ENCODE results near the gene ZNF76. TPM values are rescaled to one million over a fixed set of nuclear protein-coding genes. Genes with fewer than 3 reads are reported as not detected.

Gene ZNF76
- total and polyA plus RNA-seq, 2 of the 13 experiments (the other 11 are each of a cell fraction or from before 2014, with no cell fraction given): 13.2 to 26.4 TPM

DNA sequence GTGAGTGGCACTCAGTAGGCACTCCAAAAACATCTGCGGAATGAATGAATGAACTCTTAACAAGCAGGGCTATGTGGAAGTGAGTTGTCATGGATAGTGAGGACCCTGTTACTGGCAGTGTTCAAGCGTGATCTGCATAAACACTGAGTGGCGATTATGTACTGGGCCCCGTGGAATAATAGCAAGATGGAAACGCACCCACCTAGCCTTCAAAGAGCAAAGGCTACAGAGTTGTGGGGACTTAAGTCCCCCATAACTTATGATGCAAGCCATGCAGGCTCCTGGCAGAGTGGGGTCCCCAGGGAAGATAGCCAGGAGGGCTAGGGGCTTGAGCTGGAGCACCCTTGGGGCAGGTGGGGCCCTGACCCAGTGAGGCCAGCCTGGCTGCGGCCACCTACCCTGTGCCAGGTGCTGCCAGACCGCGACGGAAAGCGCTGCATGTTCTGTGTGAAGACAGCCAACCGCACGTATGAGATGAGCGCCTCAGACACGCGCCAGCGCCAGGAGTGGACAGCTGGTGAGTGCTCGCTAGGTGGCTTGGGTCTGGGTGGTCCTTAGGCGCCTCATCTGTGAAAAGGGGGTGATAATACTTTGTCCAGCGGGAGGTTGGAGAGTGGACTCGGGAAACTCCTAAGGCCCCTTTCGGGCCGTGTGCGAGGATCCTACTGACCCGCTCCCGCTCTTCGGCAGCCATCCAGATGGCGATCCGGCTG is 58.1 kb downstream of the ZNF76 start (continued):
- TF ChIP-seq ZNF24 (IDR thresholded peaks at IDR 0.05) (no peak), RXRA (CRISPR knock-in tag; IDR thresholded peaks at IDR 0.05) (peak; percentile 45; the same call in 1 of the 2 replicates), ZNF335 (CRISPR knock-in tag; IDR thresholded peaks at IDR 0.05) (no peak), KLF13 (CRISPR knock-in tag; IDR thresholded peaks at IDR 0.05) (no peak), ZNF225 (CRISPR knock-in tag; IDR thresholded peaks at IDR 0.05) (peak; percentile 65; the same call in 1 of the 2 replicates), ZNF547 (CRISPR knock-in tag; IDR thresholded peaks at IDR 0.05) (no peak)
- TF ChIP-seq, protein P1, sequence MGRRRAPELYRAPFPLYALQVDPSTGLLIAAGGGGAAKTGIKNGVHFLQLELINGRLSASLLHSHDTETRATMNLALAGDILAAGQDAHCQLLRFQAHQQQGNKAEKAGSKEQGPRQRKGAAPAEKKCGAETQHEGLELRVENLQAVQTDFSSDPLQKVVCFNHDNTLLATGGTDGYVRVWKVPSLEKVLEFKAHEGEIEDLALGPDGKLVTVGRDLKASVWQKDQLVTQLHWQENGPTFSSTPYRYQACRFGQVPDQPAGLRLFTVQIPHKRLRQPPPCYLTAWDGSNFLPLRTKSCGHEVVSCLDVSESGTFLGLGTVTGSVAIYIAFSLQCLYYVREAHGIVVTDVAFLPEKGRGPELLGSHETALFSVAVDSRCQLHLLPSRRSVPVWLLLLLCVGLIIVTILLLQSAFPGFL (CRISPR knock-in tag; IDR thresholded peaks at IDR 0.05): 0 out of 2 replicates have a peak, but pooled peaks have one; percentile 25
- TF ChIP-seq, protein P2, sequence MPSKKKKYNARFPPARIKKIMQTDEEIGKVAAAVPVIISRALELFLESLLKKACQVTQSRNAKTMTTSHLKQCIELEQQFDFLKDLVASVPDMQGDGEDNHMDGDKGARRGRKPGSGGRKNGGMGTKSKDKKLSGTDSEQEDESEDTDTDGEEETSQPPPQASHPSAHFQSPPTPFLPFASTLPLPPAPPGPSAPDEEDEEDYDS (CRISPR knock-in tag; IDR thresholded peaks at IDR 0.05): no peak
- TF ChIP-seq, protein P3, sequence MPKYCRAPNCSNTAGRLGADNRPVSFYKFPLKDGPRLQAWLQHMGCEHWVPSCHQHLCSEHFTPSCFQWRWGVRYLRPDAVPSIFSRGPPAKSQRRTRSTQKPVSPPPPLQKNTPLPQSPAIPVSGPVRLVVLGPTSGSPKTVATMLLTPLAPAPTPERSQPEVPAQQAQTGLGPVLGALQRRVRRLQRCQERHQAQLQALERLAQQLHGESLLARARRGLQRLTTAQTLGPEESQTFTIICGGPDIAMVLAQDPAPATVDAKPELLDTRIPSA (CRISPR knock-in tag; IDR thresholded peaks at IDR 0.05; ENCODE audit: borderline replicate concordance): peak; percentile 16; the same call in 1 of the 2 replicates
- TF ChIP-seq, protein P4, sequence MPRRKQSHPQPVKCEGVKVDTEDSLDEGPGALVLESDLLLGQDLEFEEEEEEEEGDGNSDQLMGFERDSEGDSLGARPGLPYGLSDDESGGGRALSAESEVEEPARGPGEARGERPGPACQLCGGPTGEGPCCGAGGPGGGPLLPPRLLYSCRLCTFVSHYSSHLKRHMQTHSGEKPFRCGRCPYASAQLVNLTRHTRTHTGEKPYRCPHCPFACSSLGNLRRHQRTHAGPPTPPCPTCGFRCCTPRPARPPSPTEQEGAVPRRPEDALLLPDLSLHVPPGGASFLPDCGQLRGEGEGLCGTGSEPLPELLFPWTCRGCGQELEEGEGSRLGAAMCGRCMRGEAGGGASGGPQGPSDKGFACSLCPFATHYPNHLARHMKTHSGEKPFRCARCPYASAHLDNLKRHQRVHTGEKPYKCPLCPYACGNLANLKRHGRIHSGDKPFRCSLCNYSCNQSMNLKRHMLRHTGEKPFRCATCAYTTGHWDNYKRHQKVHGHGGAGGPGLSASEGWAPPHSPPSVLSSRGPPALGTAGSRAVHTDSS (CRISPR knock-in tag; conservative IDR thresholded peaks at IDR 0.05): no peak
- TF ChIP-seq, protein P5, sequence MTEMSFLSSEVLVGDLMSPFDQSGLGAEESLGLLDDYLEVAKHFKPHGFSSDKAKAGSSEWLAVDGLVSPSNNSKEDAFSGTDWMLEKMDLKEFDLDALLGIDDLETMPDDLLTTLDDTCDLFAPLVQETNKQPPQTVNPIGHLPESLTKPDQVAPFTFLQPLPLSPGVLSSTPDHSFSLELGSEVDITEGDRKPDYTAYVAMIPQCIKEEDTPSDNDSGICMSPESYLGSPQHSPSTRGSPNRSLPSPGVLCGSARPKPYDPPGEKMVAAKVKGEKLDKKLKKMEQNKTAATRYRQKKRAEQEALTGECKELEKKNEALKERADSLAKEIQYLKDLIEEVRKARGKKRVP (CRISPR knock-in tag; IDR thresholded peaks at IDR 0.05): no peak
- TF ChIP-seq, protein P6, sequence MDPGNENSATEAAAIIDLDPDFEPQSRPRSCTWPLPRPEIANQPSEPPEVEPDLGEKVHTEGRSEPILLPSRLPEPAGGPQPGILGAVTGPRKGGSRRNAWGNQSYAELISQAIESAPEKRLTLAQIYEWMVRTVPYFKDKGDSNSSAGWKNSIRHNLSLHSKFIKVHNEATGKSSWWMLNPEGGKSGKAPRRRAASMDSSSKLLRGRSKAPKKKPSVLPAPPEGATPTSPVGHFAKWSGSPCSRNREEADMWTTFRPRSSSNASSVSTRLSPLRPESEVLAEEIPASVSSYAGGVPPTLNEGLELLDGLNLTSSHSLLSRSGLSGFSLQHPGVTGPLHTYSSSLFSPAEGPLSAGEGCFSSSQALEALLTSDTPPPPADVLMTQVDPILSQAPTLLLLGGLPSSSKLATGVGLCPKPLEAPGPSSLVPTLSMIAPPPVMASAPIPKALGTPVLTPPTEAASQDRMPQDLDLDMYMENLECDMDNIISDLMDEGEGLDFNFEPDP (CRISPR knock-in tag; conservative IDR thresholded peaks at IDR 0.05): no peak
